Fibroblast of the aortic adventitia (primary cell): Measurements from ENCODE around the gene HIF1AN. TPM values are rescaled to one million over a fixed set of nuclear protein-coding genes. Genes with fewer than 3 reads are reported as not detected.

Experiments
- DNase-seq: peaks from one replicate; pipeline ENCODE4 v3.0.0-alpha.2; 2010; ENCODE audit warnings: low read depth
- H3K4me3 ChIP-seq: 2 replicates; pipeline ENCODE4 v1.5.1; 2011; ENCODE audit warnings: low read depth, mild to moderate bottlenecking, control low read depth, low read length, moderate library complexity
- total RNA-seq: library from RNA; depleted of rRNA; stranded (reverse); fragments of >200 nt; gene quantifications from 2 replicates; pipeline ENCODE4 v1.2.3, GENCODE V29; 2012; ENCODE audit warnings: low replicate concordance
- TF ChIP-seq, protein P1 (sequence below): IDR thresholded peaks from 2 replicates; pipeline ENCODE4 v1.5.1; 2011; ENCODE audit warnings: mild to moderate bottlenecking, low read length, control low read depth, inconsistent platforms; ENCODE audit not compliant: insufficient read depth

Gene HIF1AN
- total RNA-seq, 1 donor = 12.9 TPM

DNA sequence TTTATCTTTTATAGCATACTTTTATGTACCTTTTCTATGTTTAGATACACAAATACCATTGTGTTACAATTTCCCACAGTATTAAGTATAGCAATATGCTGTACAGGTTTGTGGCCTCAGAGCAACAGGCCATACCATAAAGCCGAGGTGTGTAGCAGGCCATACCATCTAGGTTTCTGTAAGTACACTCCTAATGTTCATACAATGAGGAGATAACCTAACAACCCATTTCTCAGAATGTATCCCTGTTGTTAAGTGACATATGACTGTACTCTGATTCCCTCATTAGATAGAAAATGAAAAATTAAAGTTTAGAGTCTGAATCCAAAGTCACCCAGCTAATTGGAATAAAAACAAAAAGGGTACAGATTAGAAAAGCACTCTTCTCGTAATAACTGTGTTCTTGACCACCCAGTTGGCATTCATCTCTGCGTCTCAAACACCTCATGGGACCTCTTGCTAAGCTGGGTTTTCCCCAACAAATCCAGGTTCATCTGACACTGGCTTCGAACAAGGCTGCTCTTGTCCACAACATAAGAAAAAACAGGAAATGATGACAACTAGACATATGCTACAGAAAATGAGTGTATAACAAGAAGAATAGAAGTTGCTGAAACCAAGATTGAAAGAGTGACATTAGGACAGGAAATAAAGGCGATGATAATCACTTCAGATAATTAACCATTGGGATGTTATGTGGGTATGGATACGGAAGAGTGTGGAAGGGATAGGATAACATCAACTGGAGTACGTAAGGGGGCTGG lies 7.4 kb upstream of the HIF1AN start:
- TF ChIP-seq, protein P1, sequence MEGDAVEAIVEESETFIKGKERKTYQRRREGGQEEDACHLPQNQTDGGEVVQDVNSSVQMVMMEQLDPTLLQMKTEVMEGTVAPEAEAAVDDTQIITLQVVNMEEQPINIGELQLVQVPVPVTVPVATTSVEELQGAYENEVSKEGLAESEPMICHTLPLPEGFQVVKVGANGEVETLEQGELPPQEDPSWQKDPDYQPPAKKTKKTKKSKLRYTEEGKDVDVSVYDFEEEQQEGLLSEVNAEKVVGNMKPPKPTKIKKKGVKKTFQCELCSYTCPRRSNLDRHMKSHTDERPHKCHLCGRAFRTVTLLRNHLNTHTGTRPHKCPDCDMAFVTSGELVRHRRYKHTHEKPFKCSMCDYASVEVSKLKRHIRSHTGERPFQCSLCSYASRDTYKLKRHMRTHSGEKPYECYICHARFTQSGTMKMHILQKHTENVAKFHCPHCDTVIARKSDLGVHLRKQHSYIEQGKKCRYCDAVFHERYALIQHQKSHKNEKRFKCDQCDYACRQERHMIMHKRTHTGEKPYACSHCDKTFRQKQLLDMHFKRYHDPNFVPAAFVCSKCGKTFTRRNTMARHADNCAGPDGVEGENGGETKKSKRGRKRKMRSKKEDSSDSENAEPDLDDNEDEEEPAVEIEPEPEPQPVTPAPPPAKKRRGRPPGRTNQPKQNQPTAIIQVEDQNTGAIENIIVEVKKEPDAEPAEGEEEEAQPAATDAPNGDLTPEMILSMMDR = no peak

GRCh38 chr10:100528921-100529474 lies 6.7 kb upstream of the HIF1AN start:
- DNase-seq = no peak
- TF ChIP-seq, protein P1 = no peak
- peak overlapping the region; percentile 96 for H3K4me3 ChIP-seq

More for the DNA sequence above, 7.4 kb upstream of the HIF1AN start:
- peak overlapping the region; percentile 96 for H3K4me3 ChIP-seq
- DNase-seq = no peak

GRCh38 chr10:100529475-100530298 lies 6.1 kb upstream of the HIF1AN start, which contains the start of gene NDUFB8:
Gene NDUFB8, minus strand, starts transcription at chr10:100529871. Its CDS starts 20 bp downstream, at chr10:100529851.
- DNase-seq = peak; percentile 84
- TF ChIP-seq, protein P1 = no peak
- H3K4me3 ChIP-seq = peak within 1 kb of the TSS; percentile 96

- TF ChIP-seq, protein P1 = no peak
- no peak for DNase-seq
Measured at GRCh38 chr10:100531761-100532160, 4.0 kb upstream of the HIF1AN start.

DNA sequence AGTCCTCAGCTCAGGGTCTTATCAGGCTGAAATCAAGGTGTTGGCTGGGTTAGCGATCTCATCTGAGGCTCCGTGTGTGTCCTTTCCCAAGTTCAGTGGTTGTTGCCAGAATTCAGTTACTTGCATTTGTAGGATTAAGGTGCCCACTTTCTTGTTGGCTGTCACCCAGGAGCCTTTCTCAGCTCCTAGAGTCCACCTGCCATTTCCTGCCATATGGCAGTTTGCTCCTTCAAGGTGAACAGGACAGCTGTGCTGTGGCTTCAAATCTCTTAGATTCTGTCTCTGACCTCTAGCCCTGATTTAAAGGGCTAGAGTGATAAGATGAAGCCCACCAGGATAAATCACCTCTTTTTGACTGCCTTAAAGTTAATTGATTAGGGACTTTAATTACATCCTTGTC lies 1.0 kb upstream of the HIF1AN start:
- H3K4me3 ChIP-seq = no peak overlapping the region
- no peak for DNase-seq
- TF ChIP-seq, protein P1 = no peak

More at GRCh38 chr10:100531761-100532160, 4.0 kb upstream of the HIF1AN start:
- no peak overlapping the region for H3K4me3 ChIP-seq

- TF ChIP-seq, protein P1 = no peak
- no peak for DNase-seq
- peak overlapping the region; percentile 60 for H3K4me3 ChIP-seq
Measured at GRCh38 chr10:100535338-100535714, 417 bp upstream of the HIF1AN start.
